ENCODE data around the gene CHRNA9.
"Not testable (repeated sequence)": the region's sequence is repeated elsewhere in the genome, so short reads cannot be mapped to it uniquely, and the experiment has no call there.

Gene CHRNA9, protein sequence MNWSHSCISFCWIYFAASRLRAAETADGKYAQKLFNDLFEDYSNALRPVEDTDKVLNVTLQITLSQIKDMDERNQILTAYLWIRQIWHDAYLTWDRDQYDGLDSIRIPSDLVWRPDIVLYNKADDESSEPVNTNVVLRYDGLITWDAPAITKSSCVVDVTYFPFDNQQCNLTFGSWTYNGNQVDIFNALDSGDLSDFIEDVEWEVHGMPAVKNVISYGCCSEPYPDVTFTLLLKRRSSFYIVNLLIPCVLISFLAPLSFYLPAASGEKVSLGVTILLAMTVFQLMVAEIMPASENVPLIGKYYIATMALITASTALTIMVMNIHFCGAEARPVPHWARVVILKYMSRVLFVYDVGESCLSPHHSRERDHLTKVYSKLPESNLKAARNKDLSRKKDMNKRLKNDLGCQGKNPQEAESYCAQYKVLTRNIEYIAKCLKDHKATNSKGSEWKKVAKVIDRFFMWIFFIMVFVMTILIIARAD

DNA sequence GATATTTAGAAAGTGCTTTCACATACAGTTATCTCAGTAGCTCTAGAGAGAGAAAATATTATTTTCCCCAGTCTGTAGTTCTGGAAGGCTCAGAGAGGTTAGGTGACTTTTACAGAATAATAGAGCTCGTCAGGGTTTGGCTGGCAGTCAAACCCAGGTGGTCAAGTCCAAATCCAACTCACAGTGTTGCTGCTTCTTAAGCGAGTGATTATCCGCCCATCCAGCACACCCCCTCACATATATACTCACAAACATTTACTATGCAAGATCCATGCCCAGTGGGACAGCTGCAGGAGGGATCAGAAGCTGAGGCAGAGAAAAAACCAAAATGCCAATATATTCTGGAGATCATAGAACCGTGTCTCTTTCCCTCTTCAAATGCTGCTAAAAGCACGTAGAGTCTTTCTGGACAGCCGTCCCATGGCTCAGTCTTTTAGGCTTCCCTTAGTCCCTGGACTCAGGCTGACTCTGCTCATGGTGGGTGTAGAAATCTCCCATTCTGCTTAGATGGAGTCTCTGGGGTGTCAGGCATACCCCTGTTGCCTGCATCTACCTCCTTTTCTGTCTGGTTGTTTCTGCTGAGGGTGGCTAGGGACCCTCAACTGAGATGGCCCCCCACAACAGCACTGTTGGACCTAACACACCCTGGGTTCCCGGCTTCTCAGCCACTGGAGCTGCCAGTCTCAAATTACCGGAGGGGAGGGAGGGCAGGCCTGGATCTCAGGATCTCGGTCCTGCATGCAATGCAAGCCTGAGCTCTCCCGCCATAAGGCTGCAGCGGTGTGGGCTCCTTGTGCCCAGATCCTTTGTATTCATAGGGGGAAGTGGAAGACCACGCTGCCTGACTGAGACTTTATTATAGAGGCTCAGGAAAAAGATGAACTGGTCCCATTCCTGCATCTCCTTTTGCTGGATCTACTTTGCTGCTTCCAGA is at the start of gene CHRNA9:
Gene CHRNA9, plus strand, starts transcription at position 743 of the 934 bp plus-strand sequence. Its CDS starts 135 bp downstream, at position 878.
- no peak for DNase-seq

DNA sequence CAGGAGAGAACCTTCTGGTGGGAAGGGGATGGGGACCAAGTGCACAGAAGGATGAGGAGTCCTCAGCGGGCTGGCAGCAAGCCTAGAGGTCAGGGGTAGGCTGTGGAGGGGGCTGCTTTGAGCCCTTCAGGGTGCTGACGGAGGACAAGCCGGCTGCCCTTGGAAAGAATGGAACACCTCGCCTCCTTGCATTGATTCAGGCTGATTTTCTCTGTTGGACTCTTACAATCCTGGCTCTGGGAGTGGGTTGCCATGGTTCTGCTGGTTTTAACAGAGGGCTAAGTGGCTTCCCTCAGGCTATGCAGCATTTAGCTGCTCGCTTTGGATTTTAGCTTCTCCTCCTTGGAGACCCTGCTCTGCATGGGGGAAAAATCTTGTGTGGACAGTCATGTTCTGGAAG is 49.4 kb upstream of the CHRNA9 start:
- DNase-seq = no peak

DNA sequence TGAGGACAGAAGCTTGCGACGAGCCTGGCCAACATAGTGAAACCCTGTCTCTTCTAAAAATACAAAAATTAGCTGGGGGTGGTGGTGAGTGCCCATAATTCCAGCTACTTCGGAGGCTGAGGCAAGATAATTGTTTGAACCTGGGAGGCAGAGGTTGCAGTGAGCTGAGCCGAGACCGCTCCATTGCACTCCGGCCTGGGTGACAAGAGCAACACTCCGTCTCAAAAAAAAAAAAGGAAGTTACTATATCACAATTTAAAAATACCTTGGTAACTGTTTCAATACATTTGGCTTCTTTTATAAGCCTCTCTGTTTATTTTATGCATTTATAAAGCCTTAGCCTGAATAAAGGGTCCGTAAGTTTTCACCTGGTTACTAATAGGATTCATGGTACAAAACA is 46.6 kb upstream of the CHRNA9 start:
- DNase-seq = no peak

DNA sequence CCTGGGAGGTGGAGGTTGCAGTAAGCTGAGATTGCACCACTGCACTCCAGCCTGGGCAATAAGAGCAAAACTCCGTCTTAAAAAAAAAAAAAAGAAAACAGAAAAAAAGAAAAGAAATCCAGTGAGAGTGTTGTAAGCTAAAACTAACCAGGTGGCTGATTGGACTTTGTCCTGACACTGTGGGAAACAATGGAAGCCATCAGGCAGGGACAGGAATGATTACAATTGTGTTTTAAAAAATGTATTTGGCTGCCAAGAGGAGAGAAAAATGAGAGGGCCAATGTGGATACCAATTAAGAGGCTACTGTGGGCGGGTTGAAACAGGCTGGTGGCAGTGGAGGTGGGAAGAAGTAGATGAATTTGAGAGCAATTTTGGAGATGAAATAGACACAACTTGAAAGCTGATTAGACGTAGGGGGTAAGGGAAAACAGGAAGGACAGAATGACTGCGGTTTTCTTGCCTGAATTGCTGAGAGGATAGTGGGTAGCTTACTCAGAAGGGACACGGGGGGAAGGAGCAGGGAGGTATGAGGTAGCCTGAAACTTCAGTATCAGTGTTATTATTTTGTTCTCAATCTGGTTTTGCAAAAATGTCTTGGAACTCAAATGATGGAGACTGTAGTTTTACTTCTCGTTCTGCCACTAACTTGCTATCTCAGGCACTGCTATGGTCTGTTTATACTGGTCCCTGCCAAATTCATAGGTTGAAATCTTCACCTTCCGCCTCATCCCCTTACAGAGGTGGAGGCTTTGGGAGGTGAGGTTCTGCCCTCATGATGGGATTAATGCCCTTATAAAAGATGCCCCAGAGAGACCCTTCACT is 45.6 kb upstream of the CHRNA9 start:
- DNase-seq = no peak

DNA sequence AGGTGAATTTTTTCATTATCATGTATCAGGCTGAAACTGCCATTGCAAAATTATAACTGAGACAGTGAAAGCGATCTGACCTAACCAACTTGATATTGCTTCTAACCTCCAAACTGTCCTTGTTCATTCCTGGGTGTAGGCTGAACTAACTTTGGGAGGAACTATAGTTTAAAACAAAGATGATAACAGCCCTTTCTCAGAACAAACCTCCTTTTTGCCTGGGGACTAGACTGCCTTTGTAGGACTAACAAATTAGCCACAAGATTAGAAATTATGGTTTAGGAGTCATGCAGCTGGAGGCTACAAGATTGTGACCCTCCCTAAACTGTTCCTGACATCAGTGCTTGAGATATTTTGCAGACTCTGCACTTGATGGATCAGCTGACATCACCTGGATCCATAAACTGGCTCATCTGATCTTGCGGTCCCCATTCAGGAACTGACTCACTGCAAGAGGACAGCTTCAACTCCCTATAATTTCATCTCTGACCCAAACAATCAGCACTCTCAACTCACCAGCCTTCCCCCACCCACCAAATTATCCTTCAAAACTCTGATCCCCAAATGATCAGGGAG is 44.4 kb upstream of the CHRNA9 start:
- DNase-seq = peak; percentile 69

DNA sequence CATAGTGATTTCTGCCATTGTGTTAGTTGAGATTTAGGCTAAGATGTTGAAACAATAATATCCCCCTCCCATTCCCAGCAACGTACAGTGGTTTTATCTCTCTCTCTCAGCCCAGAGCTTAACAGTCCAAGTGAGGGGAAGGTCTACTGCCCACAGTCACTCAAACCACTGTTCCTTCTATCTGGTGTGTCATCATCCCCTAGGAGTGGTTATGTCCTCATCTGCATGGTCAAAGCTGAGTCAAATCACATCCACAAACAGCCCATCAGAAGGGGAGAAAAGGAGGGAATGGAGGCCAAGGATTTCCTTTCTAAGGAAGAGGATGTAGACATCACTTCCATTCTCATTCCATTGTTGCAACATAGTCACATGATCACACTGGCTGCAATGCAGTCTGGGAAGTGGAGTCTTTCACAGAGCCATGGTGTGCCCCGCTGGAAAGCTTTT is 42.8 kb upstream of the CHRNA9 start:
- DNase-seq = no peak

DNA sequence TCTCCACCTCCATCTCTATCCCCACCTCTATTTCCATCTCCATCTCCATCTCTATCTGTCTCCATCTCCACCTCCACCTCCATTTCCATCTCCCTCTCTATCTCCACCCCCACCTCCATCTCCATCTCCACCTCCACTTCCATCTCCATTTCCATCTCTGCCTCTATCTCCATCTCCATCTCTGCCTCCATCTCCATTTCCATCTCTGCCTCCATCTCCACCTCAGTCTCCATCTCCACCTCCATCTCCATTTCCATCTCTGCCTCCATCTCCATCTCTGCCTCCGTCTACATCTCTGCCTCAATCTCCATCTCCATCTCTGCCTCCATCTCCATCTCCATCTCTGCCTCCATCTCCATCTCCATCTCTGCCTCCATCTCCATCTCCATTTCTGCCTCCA is 40.8 kb upstream of the CHRNA9 start:
- no peak for DNase-seq

DNA sequence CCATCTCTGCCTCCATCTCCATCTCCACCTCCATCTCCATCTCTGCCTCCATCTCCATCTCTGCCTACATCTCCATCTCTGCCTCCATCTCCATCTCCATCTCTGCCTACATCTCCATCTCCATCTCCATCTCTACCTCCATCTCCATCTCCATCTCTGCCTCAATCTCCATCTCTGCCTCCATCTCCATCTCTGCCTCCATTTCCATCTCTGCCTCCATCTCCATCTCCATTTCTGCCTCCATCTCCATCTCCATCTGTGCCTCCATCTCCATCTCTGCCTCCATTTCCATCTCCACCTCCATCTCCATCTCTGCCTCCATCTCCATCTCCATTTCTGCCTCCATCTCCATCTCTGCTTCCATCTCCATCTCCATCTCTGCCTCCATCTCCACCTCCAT is 40.1 kb upstream of the CHRNA9 start:
- not testable (repeated sequence) for DNase-seq

DNA sequence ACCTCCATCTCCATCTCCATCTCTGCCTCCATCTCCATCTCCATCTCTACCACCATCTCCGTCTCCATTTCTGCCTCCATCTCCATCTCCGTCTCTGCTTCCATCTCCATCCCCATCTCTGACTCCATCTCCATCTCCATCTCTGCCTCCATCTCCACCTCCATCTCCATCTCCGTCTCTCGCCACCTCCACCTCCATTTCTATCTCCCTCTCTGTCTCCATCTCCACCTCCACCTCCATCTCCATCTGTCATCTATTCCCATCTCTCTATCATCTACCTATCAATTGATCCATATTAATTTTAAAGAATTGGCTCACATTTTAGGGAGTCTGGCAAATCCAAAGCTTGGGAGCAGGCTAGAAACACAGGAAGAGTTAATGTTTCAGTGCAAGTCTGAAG is 39.6 kb upstream of the CHRNA9 start:
- no peak for DNase-seq

DNA sequence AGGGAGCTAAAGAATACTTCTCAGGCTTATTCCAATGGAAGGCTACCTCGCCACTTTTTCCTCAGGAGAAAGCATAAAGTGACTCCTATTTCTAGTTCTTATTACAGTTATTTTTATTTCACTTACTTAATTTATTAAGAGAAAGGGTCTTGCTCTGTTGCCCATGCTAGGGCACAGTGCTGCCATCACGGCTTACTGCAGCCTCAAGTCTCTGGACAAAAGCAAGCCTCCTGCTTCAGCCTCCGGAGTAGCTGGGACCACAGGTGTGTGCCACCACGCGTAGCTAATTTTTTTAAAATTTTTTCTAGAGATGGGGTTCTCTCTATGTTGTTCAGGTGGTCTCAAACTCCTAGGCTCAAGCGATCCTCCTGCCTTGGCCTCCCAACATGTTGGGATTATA is 36.0 kb upstream of the CHRNA9 start:
- DNase-seq = no peak

DNA sequence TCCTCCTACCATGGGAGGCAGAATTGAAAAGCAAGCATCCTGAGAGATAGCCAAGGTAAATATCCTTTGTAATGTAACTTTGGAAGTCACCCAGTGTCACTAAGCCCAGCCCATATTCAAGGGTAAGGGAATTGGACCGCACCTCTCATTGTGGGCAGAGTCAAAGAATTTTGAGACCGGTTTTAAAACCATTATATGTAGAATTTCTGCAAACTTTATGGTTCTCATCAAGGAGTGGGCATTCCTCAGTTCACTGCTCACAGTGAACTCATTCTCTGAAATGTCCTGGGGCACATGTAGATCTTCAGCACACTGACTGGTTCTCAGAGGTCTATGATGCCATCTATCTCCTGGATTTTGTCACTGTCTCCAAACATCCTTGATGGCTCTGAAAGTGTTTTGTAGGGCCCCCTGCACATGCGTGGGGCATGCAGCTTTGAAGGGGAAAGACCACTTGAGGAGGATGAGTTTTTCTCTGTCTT is 35.3 kb upstream of the CHRNA9 start:
- no peak for DNase-seq

DNA sequence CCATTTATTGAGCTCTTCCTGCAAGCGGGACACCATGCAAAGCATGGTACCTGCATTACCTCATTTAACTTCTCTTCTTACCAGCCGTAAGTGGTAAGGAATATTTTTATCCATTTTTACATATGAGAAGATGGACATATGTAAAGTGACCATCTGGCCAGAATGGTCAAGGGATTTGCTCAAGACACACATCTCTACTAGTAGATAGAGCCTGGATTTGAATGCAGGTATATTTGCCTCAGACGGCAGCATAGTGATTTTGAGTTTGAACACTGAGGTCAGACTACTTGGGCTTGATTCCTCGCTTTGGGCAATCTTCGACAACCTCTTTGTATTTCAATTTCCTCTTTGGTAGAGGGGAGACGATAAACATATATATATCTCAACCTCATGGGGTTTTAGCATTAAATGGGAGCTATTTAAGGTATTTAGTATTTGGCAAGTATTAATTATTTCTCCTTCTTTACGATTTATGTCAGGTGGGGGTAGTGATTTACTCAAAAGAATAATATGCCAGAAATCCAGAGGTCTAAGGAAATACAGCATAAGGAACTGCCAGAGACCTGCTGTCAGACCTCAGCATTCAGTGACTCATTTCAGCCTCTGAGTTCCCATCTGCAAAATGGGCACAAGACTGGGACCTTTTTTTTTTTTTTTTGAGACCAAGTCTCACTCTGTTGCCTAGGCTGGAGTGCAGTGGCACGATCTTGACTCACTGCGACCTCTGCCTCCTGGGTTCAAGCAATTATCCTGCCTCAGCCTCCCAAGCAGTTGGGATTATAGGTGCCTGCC is 34.6 kb upstream of the CHRNA9 start:
- no peak for DNase-seq

DNA sequence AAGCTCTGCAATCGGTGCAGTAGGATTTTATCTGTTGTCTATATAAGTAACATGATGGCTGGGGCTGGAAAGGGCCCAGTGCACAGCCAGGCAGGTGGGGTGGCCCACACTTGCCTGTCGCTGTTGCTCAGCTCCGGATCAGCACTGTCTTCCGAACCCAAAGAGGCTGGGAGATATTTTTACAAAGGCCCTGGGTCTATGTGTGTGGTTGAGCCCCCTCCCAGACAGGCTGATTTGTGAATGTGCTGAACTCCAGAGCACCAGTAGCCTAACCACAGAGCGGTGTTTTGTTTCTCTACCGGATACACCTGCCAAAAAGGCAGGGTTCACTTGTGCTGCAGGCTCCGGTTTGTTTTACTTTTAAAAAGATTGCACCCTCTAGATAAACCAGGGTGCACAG is 33.5 kb upstream of the CHRNA9 start:
- no peak for DNase-seq

DNA sequence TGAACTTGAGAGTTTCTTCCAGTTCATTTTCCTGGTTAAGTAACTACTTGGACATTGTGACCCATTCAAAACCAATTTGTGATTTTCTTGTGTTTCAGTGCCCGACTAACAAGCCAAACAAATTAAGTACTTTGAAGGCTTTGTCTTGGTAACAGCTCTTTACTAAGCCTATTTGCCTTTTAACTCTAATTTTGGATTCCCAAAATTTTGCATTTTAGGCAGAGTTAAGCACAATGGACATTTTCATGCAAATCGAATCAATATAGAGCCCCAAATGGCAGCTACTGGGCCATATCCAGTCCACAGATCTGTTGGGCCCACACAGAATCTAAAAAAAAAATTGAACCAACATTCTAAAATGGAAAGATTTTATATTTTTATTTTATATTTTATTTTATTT is 31.4 kb upstream of the CHRNA9 start:
- no peak for DNase-seq

DNA sequence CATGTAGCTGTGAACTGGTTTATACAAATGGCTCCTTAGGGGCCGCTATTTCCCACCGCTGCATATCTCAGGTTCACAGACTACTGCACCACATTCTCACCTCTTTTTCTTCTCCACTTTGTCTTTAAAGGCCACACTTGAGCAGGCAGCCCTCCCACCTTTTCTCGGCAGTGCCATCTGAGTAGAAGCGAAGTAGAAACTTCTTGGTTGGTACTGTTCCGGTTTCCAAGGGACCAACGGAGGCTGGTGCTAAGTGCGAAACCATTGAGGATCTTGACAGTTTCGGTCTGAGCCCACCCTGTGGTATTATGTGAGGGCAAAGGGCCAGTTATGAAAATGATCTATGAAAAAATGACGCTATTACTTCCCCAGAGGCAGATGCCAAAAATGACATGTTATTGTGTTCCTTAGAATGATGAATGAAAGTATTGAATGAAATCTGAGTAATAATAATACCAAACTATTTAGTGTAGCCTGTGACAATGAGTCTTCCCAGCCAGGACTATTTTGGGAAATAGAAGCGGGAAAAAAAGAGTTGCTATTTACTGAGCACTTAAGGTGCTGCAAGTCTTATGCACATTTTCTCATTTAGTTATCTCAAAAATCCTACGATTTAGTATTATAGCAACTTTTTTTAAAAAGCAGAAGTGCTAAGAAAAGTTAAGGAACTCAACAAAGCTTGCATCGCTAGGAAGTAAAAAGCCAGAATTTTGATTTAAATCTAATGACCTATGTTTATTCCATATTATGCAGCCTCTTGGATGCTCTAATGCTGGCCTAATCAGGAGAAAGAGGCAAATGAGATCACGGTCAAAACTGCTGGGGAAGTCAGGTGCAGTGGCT is 29.6 kb upstream of the CHRNA9 start:
- DNase-seq = no peak

DNA sequence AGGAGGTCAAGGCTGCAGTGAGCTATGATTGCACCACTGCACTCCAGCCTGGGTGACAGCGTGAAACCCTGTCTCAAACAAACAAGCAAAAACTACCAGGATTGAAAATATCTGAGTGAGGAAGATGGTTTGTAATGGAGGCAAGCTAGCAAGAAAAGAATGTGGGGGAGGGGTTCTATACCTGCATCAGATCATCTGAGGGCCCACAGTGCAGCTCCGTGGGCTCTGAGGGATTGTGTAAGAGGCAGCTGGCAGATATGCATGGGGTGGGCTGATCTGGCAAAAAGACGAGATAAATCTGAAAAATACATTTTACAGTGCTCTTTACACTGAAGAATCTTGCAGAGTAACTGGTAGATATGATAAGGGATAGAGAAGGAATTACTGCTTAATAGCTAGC is 28.9 kb upstream of the CHRNA9 start:
- DNase-seq = no peak

DNA sequence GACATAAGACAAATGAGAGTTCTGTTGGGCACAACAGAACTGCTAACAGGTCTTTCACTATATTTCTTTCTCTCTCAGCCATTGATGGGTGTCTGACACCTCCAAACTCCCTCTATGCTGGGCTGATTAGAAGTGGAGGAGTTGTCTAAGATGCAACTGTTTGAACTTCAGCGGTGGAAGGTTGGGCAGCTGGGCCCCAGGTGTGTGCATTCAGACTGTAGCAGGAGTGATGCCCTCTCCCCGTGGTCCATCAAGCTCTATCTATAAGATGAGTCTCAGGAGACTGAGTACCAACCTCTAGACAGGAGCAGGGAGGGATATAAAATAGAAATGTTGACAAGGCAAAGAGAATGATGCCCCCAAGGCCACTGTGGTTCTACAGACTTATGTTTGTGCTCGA is 28.2 kb upstream of the CHRNA9 start:
- no peak for DNase-seq

DNA sequence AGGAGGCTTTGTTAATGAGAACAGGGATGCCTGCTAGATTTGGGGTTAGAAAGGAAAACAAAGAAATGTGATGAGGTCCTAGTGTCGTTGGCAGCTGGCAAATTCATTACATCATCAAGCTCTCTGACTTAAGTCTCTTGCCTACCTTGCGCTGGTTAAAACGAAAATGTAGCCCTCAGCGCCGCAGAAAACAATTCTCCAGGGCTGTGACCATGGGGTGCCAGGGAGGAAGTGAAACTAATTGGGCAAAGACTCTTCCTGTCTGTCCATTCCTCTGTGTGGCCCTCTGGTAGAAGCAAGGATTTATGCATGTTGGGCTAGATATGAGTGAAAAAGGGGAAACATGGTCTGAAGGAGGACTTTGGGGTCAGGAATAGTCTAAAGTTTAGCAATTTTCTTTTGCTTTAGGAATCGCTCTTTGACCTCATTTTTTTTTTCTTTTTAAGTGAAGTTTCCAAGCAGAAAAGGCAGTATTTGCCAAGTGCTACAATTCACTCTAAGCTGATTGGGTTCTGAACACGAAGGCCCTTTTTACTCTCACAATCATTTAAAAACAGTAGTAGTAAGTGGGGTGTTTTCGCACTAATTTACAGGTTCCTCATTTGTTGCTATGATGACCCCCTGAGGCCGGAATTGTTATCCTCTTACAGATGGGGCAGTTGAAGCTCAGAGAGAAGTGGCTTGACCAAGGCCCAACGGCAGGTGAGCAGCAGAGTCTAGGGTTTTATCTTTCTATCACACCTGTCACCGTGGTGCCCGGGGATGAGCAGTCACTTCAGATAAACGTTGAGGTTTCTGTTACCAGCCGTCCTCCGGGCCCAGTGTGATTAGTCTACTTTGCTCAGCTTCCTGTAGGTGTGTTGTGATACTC is 27.3 kb upstream of the CHRNA9 start:
- no peak for DNase-seq

DNA sequence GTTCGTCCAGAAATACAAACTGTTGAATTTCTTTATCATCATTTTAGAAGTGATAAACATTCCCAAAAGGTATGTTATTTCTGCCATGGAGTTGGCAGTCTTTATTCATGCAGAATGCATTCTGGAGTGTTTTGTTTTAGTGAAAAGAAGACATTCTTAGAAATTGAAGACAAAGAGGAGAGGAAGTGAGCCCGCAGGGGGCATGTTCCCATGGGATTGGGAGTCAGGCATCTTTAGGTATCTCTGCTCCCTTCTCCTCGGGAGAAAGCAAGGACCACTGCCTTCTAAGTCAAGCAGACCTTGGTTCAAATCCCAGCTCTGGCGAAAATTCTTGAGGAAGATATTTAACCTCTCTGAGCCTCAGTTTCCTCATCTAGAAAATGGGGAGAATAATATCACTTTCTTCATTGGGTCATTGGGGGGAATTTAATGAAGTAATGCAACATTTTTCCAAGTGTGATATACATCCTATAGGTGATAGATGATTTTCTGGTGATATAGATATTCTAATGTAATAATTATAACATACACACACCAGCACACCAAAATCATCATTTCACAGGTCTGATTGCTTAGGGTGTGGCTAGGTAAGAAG is 26.5 kb upstream of the CHRNA9 start:
- DNase-seq = no peak
